GM18499 (cell line): ENCODE results near the gene PPP1R14C.

Experiments
- ATAC-seq: cut with Tn5 transposase; IDR thresholded peaks from one replicate; pipeline ENCODE4 v1.9.1; 2021; ENCODE audit warnings: moderate number of reproducible peaks; ENCODE audit not compliant: insufficient read depth, unreplicated experiment

Gene PPP1R14C

GRCh38 chr6:150208611-150209352, 65.9 kb downstream of the PPP1R14C start:
- no peak for ATAC-seq

- ATAC-seq: no peak
These were observed 66.6 kb downstream of the PPP1R14C start for GRCh38 chr6:150209415-150209814.

GRCh38 chr6:150211700-150212511, 69.1 kb downstream of the PPP1R14C start:
- ATAC-seq: no peak

DNA sequence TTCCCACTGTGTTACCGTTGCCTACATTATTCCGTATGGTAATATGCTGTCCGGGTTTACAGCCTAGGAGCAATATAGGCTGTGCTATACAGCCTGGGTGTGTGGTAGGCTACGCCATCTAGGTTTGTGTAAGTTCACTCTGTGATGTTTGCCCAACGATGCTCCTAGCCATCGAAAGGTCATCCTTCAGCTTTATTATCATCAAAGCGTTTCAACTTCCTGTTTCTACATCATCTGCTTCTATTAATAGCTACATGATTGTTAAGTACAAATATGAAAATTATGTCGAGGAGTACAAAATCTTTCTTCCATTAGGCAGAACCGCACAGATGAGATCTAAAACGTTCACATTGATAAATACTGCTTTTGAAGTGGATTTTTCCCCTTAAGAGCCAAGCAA, 69.9 kb downstream of the PPP1R14C start:
- ATAC-seq: no peak

DNA sequence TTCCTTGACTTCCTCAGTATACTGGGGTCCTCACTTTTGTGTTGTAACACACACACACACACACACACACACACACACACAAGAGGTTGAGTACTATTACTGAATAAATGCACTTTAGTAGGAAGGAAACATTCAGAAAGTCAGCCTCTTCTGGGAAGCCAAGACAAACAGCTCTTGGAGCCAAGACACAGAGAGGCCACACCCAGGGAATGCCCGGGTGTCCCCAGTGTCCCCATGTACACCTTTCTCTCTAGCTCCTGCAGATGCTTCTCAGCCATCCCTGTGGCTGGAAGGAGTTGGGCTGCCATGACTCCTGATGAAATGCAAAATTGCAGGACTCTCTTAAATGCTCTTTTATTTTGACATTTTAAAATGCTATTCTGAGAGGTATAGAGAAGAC, 70.5 kb downstream of the PPP1R14C start:
- ATAC-seq: no peak

DNA sequence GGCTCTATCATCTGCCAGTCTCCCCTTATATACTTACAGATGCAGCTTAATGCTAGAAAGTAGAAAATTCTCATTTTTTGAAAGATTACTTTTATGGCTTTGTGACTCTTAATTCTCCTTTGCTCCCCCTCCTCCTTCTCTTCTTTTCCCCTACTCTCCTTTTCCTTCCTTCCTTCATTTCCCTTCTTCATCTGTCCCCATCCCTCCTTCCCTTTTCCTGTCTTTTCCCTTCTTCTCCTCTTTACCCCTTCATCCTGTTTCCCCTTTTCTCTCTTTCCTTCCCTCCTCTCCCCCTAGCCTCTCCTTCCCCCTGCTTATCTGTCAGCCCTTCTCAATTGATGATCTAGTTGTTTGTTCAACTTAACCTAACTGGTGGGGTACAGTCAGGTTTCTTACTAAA, 71.5 kb downstream of the PPP1R14C start:
- ATAC-seq: no peak

GRCh38 chr6:150220634-150221551, 78.0 kb downstream of the PPP1R14C start:
- no peak for ATAC-seq

GRCh38 chr6:150224820-150225219, 82.0 kb downstream of the PPP1R14C start:
- no peak for ATAC-seq

GRCh38 chr6:150227281-150227680, 84.4 kb downstream of the PPP1R14C start:
- ATAC-seq: no peak

GRCh38 chr6:150228072-150228733, 85.4 kb downstream of the PPP1R14C start:
- ATAC-seq: no peak

- no peak for ATAC-seq
These were observed 86.8 kb downstream of the PPP1R14C start for GRCh38 chr6:150229436-150230163.

DNA sequence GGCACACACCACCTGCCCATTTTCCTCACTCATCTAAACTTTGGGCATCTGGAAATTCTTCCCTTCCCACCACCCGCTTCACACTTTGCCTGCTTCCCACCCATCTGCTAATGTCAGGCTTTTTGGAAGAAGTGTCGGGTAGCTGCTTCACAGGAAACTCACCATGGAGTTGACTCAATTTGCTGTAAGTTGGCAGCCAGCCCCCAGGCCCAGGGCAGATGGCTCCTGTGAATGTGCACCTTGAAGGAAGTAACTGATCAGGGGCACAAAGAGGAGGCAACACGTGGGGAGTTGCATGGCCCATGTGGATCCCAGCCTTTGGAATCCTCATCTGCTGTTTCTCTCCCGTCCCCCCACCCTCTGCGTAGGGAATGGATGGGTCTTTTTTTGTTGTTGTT, 87.3 kb downstream of the PPP1R14C start:
- ATAC-seq: no peak

DNA sequence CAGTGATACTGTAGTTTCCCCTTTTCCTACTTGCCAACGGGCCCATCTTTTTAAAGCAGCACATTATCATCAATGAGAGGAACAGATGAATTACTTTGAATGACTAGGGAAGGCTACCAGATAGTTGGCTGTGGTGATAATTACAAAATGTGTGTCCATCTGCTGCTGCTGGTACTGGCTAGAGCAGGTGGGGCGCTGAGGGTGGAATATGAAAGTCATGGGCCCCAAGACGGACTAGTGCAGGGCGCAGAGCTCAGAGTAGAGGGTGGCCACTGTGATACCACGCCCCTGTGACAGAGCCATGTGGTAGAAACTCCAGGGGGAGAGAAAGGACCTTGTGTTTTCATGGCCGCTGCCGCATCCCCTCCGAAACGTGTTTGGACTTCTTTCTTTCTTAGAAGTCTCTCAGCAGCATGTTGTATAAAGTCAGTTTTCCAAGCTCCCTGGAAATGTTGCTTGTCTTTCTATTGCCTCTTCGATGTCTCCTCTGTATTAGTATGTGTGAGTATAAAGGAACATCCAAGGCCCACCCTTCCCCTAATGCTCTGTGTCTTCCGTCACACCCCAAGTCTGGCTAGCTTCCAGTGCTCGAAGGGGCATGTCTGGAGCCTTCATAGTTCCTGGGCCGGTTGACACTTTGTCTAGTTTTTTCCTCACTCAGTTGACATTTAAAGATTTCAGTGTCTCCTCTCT, 88.1 kb downstream of the PPP1R14C start:
- ATAC-seq: no peak

DNA sequence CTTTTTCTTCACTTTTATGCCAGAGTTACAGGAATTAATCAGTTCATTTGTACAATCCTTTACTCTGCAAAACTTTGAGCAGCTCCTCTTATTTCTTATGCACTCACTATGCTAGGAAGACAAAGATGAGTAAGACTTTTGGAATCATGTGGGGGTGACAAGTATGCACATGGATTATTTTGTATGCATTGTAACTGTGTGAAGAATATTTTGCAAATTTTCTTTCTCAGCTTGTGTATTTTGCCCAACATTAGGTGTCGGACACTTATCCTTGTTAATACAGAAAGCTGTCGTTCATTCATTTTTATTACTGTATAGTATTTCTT, 88.6 kb downstream of the PPP1R14C start:
- no peak for ATAC-seq

DNA sequence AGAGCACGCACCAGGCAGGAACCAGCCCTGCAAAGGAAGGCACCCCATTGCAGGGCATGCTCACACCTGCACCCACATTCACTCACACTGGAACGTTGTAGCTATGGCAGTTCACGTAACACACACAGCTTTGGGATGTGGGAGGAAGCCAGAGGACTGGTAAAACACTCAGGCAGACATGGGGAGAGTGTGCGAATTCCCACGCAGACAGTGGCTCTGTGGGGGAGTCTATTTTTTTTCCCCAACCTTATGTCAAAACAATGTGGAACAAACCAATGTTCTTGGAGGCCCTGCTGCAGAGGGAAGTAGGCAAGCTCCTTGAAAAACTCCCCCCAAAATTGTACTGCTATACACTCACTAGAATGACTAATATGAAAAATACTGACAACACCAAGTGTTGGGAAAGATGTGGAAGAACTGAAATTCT, 91.0 kb downstream of the PPP1R14C start:
- no peak for ATAC-seq

GRCh38 chr6:150235218-150235617, 92.4 kb downstream of the PPP1R14C start:
- no peak for ATAC-seq

DNA sequence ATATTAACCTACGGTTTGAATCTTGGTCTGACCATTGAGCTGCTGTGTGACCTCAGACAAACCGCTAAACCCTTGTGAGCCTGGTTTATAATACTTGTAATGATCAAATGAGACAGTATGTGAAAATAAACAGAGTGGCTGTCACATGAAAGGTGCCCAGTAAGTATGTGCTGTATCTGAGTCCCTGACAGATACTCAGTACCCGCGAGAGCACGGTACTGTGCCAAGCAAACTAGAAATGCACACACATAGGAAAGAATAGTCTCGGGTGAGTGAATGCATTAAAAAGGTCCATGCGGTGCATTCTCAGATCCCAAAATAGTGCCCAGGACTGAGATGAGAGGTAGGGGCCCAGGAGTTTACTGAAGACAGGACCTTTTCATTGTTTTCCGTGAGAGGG, 93.3 kb downstream of the PPP1R14C start:
- no peak for ATAC-seq

DNA sequence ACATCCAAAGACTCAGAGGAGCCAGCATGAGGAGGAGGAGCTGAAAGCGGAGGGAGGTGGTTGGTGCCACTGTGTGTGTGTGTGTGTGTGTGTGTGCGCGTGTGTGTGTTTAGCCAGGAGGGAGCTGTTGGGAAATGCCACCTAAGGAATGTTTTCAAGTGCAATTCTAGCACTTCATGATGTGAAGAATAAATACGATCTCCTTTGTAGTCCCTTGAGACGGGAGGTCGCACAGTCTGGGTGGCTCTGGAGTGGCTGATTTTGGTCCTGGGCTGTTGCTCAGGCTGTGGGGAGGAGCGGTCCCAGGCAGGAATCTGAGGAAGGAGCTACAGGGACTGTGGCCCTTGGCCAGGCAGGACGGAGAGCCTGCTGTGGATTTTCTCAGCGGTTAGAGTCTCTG, 93.7 kb downstream of the PPP1R14C start:
- no peak for ATAC-seq

DNA sequence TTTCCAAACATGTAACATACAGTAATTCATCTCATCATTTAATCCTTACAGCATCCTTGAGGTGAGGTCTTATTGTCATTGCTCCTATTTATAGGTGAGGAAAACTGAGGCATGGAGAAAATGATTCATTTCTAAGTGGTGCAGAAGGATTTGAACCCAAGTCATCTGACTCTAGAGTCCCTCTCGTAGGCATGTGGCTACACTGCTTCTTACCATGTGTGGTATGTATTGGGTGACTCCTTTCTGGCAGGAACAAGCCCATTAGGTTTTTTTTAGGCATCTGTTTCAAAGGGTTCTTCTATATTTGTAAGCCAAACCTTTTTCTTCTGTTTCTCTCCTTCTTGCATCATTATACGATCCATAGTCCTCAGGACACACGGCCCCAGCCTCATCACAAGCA, 94.8 kb downstream of the PPP1R14C start:
- ATAC-seq: no peak
